Right ventricle myocardium inferior (tissue), 1 donor: ENCODE data around the gene TM4SF4. TPM values are rescaled to one million over a fixed set of nuclear protein-coding genes. Genes with fewer than 3 reads are reported as not detected.

ENCODE experiments used
- ATAC-seq: fragments of 200-7000 bp; cut with Tn5 transposase; one replicate; pipeline ENCODE4 v1.9.1; 2020; ENCODE audit warnings: mild to moderate bottlenecking, moderate library complexity
- DNase-seq: peaks from one replicate; pipeline ENCODE4 v3.0.0; 2021; ENCODE audit errors: missing footprints
- intact Hi-C: fragments of 100-400 bp; cut with DNase I; formaldehyde crosslinking; loops from one replicate; pipeline ENCODE4 v1.11.0; 2022
- total RNA-seq: library from RNA; stranded (reverse); fragmentation: NEBNext Ultra II Directional; extraction: Animal tissue kit (Norgen Biotek cat#: 25700); gene quantifications from one replicate; pipeline ENCODE4 v1.2.1, GENCODE V29; 2021
- donor health status: DM: no; HTN: yes; CAD: no; lungs with severe emphysema.

The TM4SF4 gene
- total RNA-seq, 1 donor from 2014 or later = not detected

DNA sequence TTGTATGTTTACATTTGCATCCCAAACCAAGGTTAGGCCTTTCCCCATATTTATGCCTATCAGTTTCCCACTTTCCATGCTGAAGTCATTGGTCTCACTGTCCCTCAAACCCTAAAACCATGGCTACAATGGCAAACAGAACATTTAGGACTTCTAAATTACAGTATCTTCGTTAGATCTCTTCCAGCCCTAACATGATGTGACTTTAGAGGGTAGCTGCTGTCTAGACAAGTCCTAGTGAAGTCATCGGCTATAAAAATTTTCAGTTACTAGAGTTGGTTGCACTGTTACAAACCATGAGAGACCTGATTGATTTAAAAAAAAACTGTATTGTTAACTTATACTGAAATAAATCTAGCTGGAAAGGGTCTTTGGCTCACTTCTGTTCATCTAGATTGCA, 54.6 kb downstream of the TM4SF4 start:
- no peak for DNase-seq
- intact Hi-C loops = no loop called here
- ATAC-seq = no peak

- intact Hi-C loops = loop anchor here (5.0 kb wide), 1 partner anchor 35 kb away; no protein-coding TSS in a partner anchor
- no peak for ATAC-seq
- no peak for DNase-seq
Measured at GRCh38 chr3:149532489-149533180, 58.1 kb downstream of the TM4SF4 start.

DNA sequence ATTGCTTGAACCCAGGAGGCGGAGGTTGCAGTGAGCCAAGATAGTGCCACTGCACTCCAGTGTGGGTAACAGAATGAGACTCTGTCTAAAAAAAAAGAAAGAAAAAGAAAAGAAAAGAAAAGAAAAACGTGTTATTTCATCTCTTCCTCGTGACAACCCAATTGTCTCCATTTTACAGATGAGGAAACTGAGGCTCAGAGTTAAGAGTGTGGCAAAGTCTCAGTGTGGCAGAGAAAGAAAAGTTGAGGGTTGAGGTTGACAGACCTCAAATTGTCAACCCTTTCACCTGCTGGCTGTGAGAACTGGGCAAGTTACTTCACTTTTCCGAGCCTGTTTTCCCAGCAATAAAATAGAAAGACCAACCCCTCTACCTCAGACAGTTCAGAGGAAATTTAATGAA, 59.6 kb downstream of the TM4SF4 start:
- intact Hi-C loops = loop anchor here (5.0 kb wide), 1 partner anchor 33 kb away; no protein-coding TSS in a partner anchor
- ATAC-seq (no peak), DNase-seq (no peak)

DNA sequence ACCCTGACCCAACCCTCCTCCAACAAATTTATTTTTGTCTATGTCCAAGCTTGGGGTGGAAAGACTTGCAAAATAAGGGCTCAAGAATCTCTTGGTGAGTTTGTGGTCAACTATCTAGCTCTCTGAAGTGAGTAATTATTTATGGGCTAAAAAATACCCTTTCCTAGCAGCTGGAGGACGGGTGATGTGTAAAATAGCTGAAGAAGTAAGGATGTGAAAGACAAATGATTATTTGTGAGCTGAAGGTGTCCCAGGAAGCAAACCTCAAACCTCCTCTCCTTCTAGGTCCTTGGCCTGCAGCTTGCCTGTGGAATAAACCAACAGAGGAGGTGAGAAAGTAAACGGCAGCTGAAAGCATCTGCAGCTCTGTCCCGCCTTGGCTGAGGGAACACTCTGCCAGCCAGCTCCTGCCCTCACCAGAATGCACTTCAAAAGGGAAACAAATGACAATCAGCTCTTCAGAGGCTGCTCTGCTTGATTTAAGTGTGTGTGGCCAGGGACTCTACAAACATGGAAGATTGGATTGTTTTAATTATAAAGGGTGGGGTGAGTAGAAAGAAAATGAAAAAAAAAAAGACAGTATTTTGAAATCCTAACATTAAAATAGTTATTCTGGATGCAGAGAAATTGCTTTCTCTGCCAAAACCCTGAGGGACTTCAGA, 60.3 kb downstream of the TM4SF4 start:
- DNase-seq (no peak), ATAC-seq (peak; percentile 64)
- intact Hi-C loops = loop anchor here (5.0 kb wide), 1 partner anchor 32 kb away; no protein-coding TSS in a partner anchor

DNA sequence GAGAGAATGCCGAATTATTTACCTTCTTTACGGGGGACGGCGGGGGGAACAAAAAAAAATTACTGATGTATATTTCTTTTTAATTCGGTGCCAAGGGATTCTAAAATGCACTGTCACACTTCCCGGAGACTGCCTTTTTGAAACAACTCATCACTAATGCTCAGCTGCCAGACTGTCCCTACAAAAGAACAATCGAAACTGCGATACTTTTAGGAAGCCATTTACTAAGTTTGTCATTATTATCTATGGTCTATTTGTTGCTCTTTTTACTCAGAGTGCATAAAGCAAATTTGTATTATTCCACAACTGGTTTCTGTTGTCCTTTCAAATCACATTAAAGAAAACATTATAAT, 60.8 kb downstream of the TM4SF4 start:
- ATAC-seq (no peak), DNase-seq (no peak)
- intact Hi-C loops = no loop called here

- intact Hi-C loops = no loop called here
- peak; percentile 82 for ATAC-seq
- DNase-seq = peak; percentile 82
Measured at GRCh38 chr3:149536429-149536828, 61.9 kb downstream of the TM4SF4 start.

GRCh38 chr3:149538371-149538770, 63.9 kb downstream of the TM4SF4 start:
- DNase-seq (no peak), ATAC-seq (no peak)
- intact Hi-C loops = no loop called here

DNA sequence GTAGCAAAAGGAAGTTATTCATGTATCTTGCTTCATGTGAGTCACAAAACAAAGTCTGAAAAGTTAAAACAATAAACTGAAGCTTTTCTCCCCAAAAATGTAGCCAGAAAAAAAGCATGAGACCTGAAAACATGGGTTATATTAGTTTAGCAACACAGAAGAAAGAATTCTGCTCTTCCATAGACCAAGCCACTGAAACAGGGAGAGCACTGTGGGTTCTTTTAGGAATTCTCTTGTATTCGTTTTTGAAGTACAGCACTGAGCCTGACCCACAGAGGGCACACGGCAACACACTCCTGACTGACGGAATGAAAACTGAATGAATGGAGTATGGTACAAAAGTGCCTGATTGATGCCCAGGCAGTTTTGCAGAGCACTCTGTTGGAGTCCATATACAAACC, 66.6 kb downstream of the TM4SF4 start:
- ATAC-seq = no peak
- DNase-seq = no peak
- intact Hi-C loops = no loop called here

- no peak for DNase-seq
- intact Hi-C loops = no loop called here
- ATAC-seq = no peak
Measured at GRCh38 chr3:149542375-149543312, 68.1 kb downstream of the TM4SF4 start.

- intact Hi-C loops = no loop called here
- no peak for ATAC-seq
Measured at GRCh38 chr3:149545049-149545448, 70.6 kb downstream of the TM4SF4 start.

DNA sequence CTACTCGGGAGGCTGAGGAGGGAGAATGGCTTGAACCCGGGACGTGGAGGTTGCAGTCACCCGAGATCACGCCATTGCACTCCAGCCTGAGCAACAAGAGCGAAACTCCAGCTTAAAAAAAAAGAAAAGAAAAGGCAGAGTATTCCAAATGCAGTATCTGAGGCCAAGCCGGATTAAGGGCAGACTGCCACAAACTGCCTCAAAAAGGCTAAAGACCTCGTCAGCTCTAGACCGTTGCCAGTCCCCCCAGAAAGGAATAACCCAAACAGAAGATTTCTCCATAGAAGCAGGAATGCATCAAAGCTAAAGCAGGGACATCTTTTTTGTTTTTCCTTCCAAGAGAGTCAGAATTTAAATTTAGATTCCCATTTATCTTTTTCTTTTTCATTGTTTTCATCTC, 72.9 kb downstream of the TM4SF4 start:
- peak; percentile 88 for ATAC-seq
- intact Hi-C loops = no loop called here
- DNase-seq = peak; percentile 79

More at GRCh38 chr3:149545049-149545448, 70.6 kb downstream of the TM4SF4 start:
- DNase-seq = no peak

- DNase-seq (peak; percentile 69), ATAC-seq (peak; percentile 81)
- intact Hi-C loops = no loop called here
Measured at GRCh38 chr3:149547954-149548668, 73.6 kb downstream of the TM4SF4 start.

- DNase-seq = no peak
- intact Hi-C loops = no loop called here
- no peak for ATAC-seq
Measured at GRCh38 chr3:149548669-149549065, 74.2 kb downstream of the TM4SF4 start.

DNA sequence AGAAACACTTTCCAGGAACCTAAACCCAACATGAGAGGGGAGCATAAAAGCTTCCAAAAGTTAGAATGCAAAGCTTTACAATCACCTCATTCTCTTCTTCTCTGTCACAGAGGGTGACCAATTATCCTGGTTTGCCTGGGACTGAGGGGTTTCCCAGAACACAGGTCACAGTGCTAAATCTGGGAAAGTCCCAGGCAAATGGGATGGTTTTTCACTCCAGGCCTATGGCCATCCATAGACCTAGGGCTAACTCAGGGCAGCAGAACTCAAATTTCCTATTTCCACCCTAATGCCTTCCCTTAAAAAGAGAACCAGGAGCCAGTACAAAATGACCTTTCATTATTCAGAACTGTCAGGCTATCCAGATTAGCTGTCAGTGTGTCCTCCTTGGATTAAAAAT, 77.0 kb downstream of the TM4SF4 start:
- intact Hi-C loops = no loop called here
- DNase-seq (no peak), ATAC-seq (no peak)

DNA sequence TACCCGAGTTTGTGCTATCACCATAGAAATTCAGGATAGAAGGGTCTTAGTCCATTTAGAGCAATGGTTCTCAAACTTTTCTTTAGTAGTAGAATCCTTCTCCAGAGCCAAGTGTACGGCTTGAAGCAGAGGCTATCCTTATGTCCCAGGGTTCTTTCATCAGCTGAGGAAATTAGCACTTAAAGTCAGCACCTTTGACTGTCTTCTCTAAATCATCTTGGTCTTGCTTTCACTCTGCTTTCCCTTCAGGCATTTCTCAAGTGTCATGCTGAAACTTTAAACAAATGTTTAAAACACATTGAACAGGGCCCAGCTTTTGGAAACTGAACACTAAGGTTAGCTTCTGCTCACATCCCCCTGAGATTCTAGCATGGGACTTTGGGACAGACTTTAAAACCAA, 78.2 kb downstream of the TM4SF4 start:
- ATAC-seq (no peak), DNase-seq (no peak)
- intact Hi-C loops = no loop called here
